G401 (cell line): Measurements from ENCODE around the gene SMG6. TPM values are rescaled to one million over a fixed set of nuclear protein-coding genes. Genes with fewer than 3 reads are reported as not detected.

ENCODE experiments used
- DNase-seq: peaks from one replicate; pipeline ENCODE4 v3.0.0-alpha.2; 2015; ENCODE audit warnings: low spot score
- in situ Hi-C: cut with HindIII; loops from 2 replicates; pipeline ENCODE4 v1.10.0; 2016; ENCODE audit warnings: low sequenced_read_pairs, mixed read lengths
- total RNA-seq: library from RNA; depleted of rRNA; stranded (reverse); fragments of >200 nt; shearing (Covaris generic); gene quantifications from 2 replicates; pipeline ENCODE4 v1.2.3, GENCODE V29; 2014

SMG6 gene
- total RNA-seq, 1 experiment from 2014 or later, result 17.6 TPM

DNA sequence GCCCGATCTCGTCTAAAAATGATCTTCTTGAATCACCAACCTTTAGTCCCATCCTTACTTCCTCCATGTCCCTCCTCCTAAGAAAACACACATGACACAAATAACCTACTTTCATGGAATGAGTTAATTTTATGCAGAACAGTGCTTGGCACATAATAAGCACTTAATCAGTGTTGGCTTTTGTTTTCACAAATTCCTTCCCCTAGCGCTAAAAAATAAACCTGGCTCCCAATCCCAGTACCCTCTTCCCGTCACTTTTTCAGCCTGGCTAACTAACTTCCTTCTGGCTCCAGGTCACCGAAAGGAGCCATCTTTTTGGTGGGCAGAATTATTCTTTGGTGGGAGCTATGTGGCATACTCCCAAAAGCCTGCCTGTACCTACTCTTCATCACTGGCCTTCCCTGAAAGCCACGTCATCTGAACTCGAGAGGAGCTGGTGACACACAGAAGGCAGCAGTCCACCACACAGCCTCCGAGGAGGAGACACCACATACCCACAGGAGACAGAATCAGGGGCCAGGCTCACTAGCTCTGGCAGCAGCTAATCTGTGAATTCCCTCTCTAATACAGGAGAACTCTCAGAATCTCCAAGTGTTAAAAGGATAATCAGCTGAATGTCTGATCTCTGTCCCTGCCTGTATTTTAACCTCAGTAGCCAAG lies 114.5 kb downstream of the SMG6 start:
- in situ Hi-C loops, result no loop called here
- no peak for DNase-seq

DNA sequence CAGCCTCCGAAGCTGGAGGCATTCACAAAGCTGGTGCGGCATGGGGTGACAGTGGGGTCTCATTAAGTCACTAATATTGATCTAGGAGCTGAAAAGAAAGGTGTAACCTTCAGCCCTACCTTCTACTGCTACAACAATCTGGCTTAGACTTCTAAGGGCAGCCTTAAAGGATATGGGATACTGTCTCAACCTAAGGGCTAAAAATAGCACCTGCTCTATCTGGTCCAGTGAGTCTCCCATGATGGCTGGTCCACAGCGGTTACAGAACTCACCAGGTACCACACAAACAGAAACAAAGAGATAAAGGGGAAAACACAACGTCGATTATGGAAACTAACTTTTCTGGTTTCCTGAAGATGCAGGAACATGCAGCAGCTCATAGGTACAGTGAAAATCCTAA lies 115.8 kb downstream of the SMG6 start:
- DNase-seq, result no peak
- in situ Hi-C loops, result no loop called here

DNA sequence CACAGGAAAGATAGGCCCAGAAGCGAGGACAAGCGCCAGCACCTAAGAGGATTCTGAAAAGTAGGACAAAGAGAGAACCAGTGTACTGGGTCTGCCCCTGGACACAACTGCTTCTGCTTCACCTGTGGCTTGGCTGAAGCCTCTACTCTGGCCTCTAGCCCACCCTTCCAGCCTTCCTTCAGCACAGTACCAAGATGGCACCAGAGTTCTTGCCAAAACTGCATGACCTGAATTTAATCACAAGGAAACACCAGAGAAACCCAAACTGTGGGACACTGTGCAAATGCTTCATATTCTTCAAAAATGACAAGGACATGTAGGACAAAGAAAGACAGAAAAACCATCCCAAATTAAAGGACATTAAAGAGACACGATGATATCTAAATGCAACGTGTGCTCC lies 116.6 kb downstream of the SMG6 start:
- peak; percentile 72 for DNase-seq
- in situ Hi-C loops, result no loop called here

DNA sequence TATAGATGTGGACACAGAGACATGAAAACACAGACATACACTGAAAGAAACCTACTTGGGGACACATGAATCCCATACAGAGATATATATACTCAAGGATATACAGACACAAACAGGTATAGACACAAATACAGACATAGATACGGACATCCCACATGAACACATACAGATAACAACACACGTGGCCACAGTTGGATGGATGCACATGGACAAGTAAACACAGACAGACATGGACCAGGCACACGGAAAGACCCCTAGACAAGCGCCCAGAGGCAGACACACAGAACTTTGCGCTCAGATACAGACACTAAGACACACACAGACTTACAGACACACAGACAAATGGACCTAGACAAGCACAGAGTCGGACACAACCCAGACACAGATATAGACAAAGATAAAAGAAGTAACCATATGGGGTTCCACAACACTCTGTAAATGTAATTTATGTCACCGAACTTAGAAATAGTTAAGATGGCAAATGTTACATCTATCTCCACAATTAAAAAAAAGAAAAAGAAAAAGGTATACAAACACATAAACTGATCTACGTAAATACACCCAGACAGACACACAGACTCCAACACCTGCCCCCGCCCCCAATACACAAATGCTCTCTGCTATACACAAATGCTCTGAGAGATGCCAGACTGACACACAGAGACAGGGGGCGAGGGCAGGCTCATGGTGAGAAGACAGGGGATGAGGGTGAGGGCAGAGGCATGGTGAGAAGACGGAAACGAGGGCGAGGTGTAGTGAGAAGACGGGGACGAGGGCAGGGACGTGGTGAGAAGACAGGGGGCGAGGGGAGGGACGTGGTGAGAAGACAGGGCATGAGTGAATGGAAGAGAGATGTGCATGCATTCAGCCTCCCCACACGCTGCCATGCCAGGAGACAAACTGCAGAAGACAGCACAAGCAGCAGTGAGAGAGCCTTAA lies 118.3 kb downstream of the SMG6 start:
- in situ Hi-C loops, result no loop called here
- no peak for DNase-seq

DNA sequence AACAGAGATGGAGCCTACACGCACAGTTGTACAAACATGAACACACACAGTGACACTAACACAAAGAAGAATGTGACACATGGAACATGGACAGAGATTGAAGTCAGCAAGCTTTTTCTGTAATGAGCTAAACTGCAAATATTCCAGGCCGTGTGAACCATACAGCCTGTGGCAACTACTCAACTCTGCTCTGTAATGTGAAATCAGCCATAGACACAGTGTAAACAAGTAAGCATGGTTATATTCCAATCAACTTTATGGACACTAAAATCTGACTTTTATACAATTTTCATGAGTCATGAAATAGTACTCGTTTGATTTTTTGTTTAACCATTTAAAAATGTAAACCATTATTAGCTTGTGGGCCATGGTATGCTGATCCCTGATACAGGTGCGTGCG lies 120.2 kb downstream of the SMG6 start:
- no peak for DNase-seq
- in situ Hi-C loops, result no loop called here

DNA sequence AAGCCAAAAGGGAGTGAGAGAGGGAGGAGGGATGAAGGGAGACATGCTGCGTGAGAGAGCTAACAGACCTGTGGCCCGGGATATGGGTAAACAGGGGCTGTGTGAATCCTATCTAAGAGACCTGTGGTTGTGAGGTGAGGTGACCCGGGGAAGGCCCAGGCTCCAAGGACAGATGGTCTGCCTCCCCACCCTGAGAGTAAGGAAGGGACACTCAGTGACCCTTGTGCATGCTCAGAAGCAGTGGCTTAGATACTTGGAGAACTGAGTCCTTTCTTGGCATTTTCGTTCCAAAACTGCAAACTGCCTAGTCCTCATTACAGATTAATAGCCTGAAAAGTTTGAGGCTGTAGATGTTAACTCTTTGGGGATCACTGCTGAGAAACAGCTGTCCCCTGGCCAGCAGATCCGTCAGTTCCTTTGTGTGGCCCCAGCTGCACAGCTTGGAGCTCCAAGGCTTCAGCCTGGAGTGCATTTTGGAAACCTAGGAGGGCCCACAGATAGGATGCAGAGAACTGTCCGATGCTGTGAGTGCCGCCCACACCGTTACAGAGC lies 121.6 kb downstream of the SMG6 start:
- DNase-seq, result no peak
- in situ Hi-C loops, result no loop called here

DNA sequence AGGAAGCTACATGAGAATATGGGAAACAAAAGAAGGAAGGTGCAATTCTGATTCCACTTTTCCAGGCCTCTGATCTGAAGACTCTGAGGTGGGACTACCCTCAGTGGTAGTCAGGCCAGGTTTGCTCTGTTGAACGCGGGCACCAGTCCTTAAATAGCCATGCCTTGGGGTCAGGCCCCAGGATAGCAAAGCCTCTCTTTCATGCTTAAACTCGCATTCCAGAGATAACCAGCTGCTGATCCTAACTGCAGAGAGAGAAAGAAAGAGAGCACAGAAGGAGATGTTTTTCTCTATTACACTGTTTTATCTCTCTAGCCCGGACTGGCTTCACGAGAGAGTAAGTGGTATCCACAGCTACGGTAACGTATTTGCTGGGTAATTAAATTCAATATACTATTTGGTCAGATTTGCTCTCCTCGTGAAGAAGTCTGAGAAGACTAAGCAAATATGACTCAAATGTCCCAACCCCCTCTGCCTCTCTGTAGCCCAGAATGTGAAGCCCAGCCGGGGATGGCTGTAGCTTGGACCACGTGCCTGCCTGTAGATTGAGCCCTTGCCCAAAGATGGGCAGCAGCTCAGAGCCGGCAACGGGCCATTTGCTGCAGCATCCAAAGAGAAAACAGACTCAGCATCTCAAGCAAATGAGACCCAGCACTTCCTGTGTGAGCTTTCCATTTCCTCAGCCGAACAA lies 122.2 kb downstream of the SMG6 start:
- in situ Hi-C loops, result no loop called here

DNA sequence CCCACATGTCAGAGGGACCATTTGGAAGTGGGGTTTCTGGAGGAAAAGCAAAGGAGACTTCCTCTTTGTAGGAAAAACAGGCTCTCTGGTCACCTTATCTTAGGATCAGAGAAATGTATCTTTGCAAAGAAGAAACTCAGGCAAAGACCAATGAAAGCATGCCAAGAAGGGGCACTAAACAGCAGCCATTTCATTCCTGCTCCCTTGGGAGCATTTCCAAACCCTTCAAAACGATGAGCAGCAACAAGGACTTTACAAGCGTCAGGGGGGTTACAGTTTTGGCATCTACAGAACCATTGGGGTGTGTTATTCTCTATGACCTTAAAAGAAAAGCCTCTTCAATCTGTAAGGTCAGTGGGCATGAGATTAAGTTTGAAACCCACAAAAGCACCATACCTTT lies 122.8 kb downstream of the SMG6 start:
- DNase-seq, result no peak
- in situ Hi-C loops, result no loop called here

More for the DNA sequence above, 122.2 kb downstream of the SMG6 start:
- peak; percentile 97 for DNase-seq

DNA sequence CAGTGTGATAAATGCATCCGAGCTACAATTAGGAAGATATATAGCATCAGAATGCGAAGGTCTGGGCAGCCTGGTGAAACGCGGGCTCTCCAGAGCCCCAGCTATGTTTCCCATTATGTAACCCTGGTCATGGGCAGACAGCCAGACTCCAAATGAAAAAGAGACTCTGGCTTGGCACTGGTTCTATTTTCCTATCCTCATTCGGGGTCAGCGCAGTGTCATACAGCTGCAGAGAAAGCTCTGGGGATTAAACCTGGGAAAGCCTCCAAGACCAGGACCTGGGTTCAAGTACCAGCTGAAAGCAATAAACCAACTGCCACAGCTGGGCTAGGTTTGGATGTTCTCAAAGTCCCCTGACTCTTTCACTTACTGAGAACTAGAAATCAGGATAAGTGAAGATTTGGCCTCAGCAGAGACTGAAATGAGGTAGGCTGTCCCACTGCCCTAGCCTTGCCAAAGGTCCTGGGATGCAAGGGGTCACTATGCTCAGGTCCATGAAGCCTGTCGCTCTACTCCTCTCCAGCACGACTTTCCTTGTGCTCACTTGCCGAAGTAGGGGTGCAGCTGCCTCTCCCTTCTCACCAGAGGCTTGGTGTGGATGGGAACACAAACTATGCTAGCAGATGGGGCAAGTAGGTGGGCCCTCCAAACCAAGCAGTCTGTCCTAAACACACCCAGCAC lies 123.8 kb downstream of the SMG6 start:
- in situ Hi-C loops, result no loop called here
- DNase-seq, result peak; percentile 78

DNA sequence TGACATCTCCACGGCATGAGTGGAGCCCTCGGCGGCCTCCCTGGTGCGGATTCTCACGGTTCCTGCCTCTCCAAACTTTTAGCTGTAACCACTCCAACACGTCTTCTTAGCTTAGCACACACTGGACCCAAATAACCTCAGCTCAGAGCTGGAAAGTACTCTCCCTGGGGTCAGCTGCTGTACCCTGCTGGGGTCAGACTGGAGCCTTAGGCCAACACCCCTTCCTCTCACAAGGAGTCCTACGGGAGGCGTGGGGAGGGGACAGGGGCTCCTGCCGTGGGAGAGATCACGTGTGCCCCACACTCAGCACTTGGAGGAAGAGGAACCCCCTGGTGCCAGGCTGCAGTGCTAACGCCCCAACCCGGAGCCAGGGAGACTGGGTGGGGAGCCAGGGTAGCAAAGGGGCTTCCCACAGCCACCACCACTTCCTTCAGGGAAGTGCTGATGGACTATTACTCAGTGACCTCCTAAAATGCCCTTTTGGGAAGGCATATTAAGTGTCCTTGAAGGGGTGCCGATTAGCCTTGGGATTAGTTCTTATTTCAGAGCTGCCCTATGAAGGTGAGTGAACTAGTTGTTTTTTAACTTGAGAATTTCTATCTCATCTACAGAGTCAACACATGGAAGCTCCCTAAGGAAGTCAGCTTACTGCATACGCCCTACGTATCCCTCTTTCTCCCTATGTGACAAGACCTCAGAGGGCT lies 124.6 kb downstream of the SMG6 start:
- no peak for DNase-seq
- in situ Hi-C loops, result no loop called here

DNA sequence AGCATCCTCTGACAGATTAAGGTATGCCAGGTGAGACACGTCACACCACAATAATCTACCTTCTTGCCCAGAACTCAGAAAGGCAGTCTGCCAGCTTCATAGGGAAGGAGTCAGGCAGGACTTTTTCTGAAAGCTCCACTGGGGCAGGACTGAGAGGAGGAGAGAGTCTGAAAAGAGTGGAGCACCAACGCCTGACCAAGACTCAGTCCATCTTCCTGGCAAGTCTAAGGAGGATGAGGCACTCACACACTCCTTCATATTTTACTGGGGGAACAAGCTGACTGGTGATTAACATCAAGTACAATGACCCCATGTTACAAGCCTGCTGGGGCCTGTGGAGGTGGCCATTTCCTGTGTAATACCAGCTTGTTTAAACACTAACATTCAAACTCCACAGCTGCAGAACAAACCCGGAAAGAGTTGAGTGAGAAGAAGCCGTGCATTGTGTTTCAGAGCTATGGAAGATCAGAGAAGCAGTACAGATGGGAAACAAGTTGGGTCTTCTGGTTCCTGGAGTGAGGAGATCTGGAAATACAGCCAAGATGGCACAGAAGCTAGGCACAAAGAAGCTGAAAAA lies 126.3 kb downstream of the SMG6 start:
- in situ Hi-C loops, result no loop called here
- DNase-seq, result no peak

DNA sequence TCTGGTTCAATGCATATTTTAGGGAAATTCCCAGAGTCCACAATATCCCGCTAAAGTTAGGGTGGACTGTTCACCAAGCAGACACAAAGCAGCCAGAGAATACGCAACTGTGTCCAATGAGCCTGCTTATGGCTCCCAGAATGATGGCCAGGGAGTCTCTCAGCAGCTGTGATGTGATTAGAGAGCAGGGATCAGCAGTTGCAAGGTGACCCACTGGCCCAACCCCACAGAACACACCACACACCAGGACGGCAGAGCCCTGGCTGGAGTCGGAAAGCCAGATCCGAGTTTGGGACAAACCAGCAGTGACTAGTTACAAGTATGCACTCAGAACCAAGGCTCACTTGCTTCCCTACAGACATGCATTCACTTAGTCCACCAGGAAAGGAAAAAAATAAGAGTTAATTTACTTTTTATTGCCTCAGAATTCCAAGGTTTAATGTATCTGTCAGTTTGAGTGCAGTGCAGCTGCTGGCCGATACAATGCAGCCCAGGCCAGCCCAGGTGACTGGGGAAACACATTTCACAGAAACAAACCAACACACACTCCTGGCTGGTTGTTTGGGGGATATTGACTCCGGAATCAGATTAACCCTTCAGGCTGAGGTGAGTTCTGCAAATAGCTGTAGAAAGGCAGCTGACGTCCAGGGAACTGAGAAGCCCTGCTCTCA lies 127.0 kb downstream of the SMG6 start:
- in situ Hi-C loops, result no loop called here
- no peak for DNase-seq

DNA sequence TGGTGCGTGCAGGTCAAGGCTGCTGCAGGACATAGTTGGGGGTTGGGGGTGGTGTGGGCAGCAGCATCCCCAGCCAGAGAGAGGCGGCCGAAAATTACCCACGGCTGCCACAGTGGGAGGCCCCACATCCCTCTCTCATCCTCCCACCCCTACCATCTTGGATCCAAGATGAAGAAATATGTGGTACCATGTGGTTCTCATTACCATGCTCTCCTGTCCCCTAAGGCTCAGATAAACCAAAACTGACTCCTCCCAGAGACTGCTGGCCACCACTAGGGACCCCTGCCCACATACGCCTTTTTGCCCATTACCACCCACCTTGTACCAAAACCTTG lies 128.3 kb downstream of the SMG6 start:
- DNase-seq, result no peak
- in situ Hi-C loops, result no loop called here

DNA sequence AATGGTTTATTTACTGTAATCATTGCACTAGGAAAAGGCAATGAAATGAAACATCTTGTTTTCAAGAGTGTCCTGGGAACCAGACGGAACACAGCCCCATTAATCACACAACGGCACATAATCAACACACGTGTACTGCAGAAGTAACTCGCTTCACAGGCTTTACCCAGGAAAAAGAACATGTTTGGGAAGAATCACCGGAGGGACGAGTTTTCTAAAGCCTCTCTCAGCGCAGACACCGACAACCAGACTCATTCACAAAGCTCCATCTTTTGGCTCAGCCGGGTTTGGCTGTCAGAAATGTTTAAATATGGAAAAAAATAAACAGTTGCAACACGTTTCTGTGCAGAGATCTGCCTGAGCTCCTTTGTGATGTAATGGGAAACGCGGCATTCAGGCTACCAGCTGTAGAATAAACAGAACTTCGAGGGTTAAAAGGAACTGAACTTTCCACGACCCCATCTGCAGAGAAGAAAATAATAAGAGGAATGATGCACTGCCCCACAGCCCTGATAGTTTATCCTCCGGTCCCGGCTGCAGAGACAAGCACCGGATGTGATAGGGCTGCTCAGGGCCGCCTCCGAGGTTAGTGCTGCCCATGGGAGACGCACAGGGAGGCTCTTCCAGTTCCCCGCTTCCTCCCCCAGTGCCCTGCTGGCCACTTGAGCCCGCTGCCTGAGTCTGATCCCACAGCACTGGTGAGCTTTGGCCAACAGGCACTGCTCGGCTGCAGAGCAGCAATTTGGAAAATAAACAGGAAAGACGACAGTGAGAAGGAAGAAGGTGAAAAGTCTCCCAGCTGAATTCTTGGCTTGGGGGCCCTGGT lies 128.9 kb downstream of the SMG6 start:
- in situ Hi-C loops, result no loop called here

DNA sequence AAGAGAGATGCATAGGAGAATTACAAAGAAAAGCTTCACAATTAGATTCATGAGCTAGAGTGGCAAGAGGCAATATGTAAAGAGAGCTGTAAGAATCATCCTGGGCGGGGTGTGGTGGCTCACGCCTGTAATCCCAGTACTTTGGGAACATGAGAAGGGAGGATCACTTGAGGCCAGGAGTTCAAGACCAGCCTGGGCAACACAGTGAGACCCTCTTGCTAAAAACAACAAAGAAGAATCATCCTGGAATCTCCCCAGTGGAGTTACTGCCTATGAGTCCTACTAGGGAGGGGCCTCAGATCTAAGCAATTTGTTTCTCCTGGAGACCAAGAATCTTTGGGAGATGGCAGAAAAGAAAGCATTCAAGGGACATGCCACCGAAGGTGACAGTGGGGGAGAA lies 129.6 kb downstream of the SMG6 start:
- in situ Hi-C loops, result no loop called here
- DNase-seq, result no peak

More for the DNA sequence above, 128.9 kb downstream of the SMG6 start:
- DNase-seq, result peak; percentile 44

DNA sequence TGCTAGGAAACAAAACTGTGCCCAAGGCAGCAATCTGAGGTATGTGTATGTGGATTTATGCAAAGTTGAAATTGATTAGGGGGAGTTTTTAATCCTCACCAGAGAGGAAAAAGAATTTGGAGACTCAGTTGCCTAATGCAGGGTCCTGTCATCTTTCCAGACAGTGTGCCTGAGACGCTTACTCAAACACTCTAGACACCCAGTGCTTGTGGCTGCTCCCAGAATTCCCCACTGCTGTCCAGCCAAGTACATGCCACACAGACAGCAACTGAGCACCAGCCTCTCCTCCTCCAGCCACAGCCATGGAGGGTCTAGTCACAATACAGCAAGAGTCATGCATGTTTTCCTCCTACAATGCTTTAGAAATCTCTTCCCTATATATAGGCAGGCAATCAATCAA lies 130.6 kb downstream of the SMG6 start:
- DNase-seq, result peak; percentile 35
- in situ Hi-C loops, result no loop called here
